IPS-11a (cell line): ENCODE results near the gene JAG1.

Experiments
- H3K4me3 ChIP-seq: one replicate; pipeline ENCODE4 v1.5.1; 2013; ENCODE audit warnings: low read depth, low read length, control low read depth

Gene JAG1

GRCh38 chr20:10673842-10674683 is at the start of gene JAG1:
Gene JAG1, minus strand, starts transcription at chr20:10673999. Its CDS starts 469 bp downstream, at chr20:10673530.
- H3K4me3 ChIP-seq, result peak within 1 kb of the TSS; percentile 74

- H3K4me3 ChIP-seq, result no peak overlapping the region
These were observed 48.2 kb upstream of the JAG1 start for GRCh38 chr20:10721976-10722375.

GRCh38 chr20:10721137-10721896 is 47.5 kb upstream of the JAG1 start:
- no peak overlapping the region for H3K4me3 ChIP-seq

GRCh38 chr20:10720565-10720964 is 46.8 kb upstream of the JAG1 start:
- no peak overlapping the region for H3K4me3 ChIP-seq

GRCh38 chr20:10719740-10720385 is 46.1 kb upstream of the JAG1 start:
- no peak overlapping the region for H3K4me3 ChIP-seq

- no peak overlapping the region for H3K4me3 ChIP-seq
These were observed 44.9 kb upstream of the JAG1 start for GRCh38 chr20:10718661-10719060.

GRCh38 chr20:10716855-10717254 is 43.1 kb upstream of the JAG1 start:
- no peak overlapping the region for H3K4me3 ChIP-seq

GRCh38 chr20:10715035-10715434 is 41.2 kb upstream of the JAG1 start:
- H3K4me3 ChIP-seq, result no peak overlapping the region

- no peak overlapping the region for H3K4me3 ChIP-seq
These were observed 40.6 kb upstream of the JAG1 start for GRCh38 chr20:10714236-10714975.

- no peak overlapping the region for H3K4me3 ChIP-seq
These were observed 39.4 kb upstream of the JAG1 start for GRCh38 chr20:10713161-10713560.

GRCh38 chr20:10711903-10712451 is 38.2 kb upstream of the JAG1 start:
- no peak overlapping the region for H3K4me3 ChIP-seq

- no peak overlapping the region for H3K4me3 ChIP-seq
These were observed 37.4 kb upstream of the JAG1 start for GRCh38 chr20:10710991-10711775.

GRCh38 chr20:10709916-10710315 is 36.1 kb upstream of the JAG1 start:
- no peak overlapping the region for H3K4me3 ChIP-seq

- no peak overlapping the region for H3K4me3 ChIP-seq
These were observed 34.8 kb upstream of the JAG1 start for GRCh38 chr20:10708351-10709185.

- H3K4me3 ChIP-seq, result no peak overlapping the region
These were observed 34.0 kb upstream of the JAG1 start for GRCh38 chr20:10707791-10708190.

GRCh38 chr20:10707068-10707467 is 33.3 kb upstream of the JAG1 start:
- no peak overlapping the region for H3K4me3 ChIP-seq

- H3K4me3 ChIP-seq, result no peak overlapping the region
These were observed 32.6 kb upstream of the JAG1 start for GRCh38 chr20:10706460-10706811.

GRCh38 chr20:10705801-10706459 is 32.1 kb upstream of the JAG1 start:
- no peak overlapping the region for H3K4me3 ChIP-seq

- no peak overlapping the region for H3K4me3 ChIP-seq
These were observed 27.8 kb upstream of the JAG1 start for GRCh38 chr20:10701607-10702006.
